HL-60 (cell line): Measurements from ENCODE around the gene FGD1.
"Not testable (repeated sequence)": the region's sequence is repeated elsewhere in the genome, so short reads cannot be mapped to it uniquely, and the experiment has no call there.

Experiments
- DNase-seq, 2 experiments: peaks; one replicate each; pipeline ENCODE4 v3.0.0-alpha.2; 2010 to 2020; ENCODE audit warnings: low read depth in 1 of 2, low spot score in 1 of 2
- H3K27ac ChIP-seq: fragments of 250-450 bp; sonication (Bioruptor Pico); replicated peaks from 2 replicates; pipeline ENCODE4 v1.5.1; 2020; ENCODE audit warnings: mild to moderate bottlenecking, moderate library complexity
- H3K27me3 ChIP-seq: fragments of 250-450 bp; sonication (Bioruptor Pico); 2 replicates; pipeline ENCODE4 v1.5.1; 2021; ENCODE audit warnings: mild to moderate bottlenecking, moderate library complexity; ENCODE audit not compliant: insufficient read depth, poor library complexity, severe bottlenecking
- H3K4me3 ChIP-seq: replicated peaks from 2 replicates; pipeline ENCODE4 v1.5.1; 2011; ENCODE audit warnings: mild to moderate bottlenecking, control low read depth, low read length; ENCODE audit not compliant: insufficient read depth
- CTCF ChIP-seq: IDR thresholded peaks from one replicate; pipeline ENCODE4 v1.5.1; 2011; ENCODE audit warnings: low read length, control low read depth, inconsistent platforms; ENCODE audit not compliant: insufficient read depth
- GABPA ChIP-seq: IDR thresholded peaks from 2 replicates; pipeline ENCODE4 v1.6.1; 2012; ENCODE audit warnings: low read depth
- POLR2AphosphoS5 ChIP-seq: IDR thresholded peaks from 2 replicates; pipeline ENCODE4 v1.6.1; 2012; ENCODE audit warnings: low read depth
- REST ChIP-seq: IDR thresholded peaks from 2 replicates; pipeline ENCODE4 v1.6.1; 2012; ENCODE audit warnings: low read depth; ENCODE audit not compliant: insufficient replicate concordance
- SPI1 ChIP-seq: IDR thresholded peaks from 2 replicates; pipeline ENCODE4 v1.6.1; 2012; ENCODE audit warnings: low read depth, mild to moderate bottlenecking, borderline replicate concordance
- long read RNA-seq: library from polyadenylated mRNA; unstranded; transcript quantifications from one replicate; pipeline ENCODE4 v2.0.0, GENCODE V29; 2020

Gene FGD1
- long read RNA-seq, result 0 reads

GRCh38 chrX:54495814-54496516 is at the start of gene FGD1:
FGD1 (minus strand) TSS chrX:54496234; CDS start chrX:54495432, 802 bp downstream.
- no peak for TF ChIP-seq GABPA
- no peak for TF ChIP-seq CTCF
- TF ChIP-seq POLR2AphosphoS5, result no peak
- no peak for TF ChIP-seq REST
- no peak for TF ChIP-seq SPI1
- H3K27me3 ChIP-seq, result no peaks in the 10 kb centered on the region
- H3K4me3 ChIP-seq, result peak within 1 kb of the TSS; percentile 29
- no peak for DNase-seq
- H3K27ac ChIP-seq, result no peak within 1 kb of the TSS

- not testable (repeated sequence) for H3K27me3 ChIP-seq, H3K27ac ChIP-seq, DNase-seq, H3K4me3 ChIP-seq
These were observed 46.2 kb upstream of the FGD1 start for GRCh38 chrX:54542239-54542638.

GRCh38 chrX:54540289-54540688 is 44.3 kb upstream of the FGD1 start:
- Histone ChIP-seq H3K27ac (no peak overlapping the region), H3K27me3 (no peaks in the 10 kb centered on the region), H3K4me3 (no peak overlapping the region)
- no peak for DNase-seq
- no peak for TF ChIP-seq GABPA
- no peak for TF ChIP-seq POLR2AphosphoS5
- no peak for TF ChIP-seq SPI1
- TF ChIP-seq CTCF, result no peak
- no peak for TF ChIP-seq REST

- no peaks in the 10 kb centered on the region for H3K27me3 ChIP-seq
These were observed 38.2 kb upstream of the FGD1 start for GRCh38 chrX:54534271-54534670.

More at GRCh38 chrX:54534271-54534670, 38.2 kb upstream of the FGD1 start:
- DNase-seq, result no peak
- Histone ChIP-seq H3K27ac (no peak overlapping the region), H3K4me3 (no peak overlapping the region)
- TF ChIP-seq GABPA (no peak), CTCF (no peak), POLR2AphosphoS5 (no peak), SPI1 (no peak), REST (no peak)
